H1 (cell line): ENCODE data around the gene MYO9A. TPM values are rescaled to one million over a fixed set of nuclear protein-coding genes. Genes with fewer than 3 reads are reported as not detected.

ENCODE experiments used
- BCL11A ChIP-seq, 2 experiments: IDR thresholded peaks; one replicate each; pipeline ENCODE4 v1.6.1; 2011; ENCODE audit warnings: low read depth in 2 of 2, low read length in 2 of 2, mild to moderate bottlenecking in 2 of 2
- CEBPB ChIP-seq: IDR thresholded peaks from 2 replicates; pipeline ENCODE4 v1.6.1; 2012; ENCODE audit warnings: low read depth, low read length
- CHD7 ChIP-seq: fragments of 300-600 bp; sonication (generic); IDR thresholded peaks from 2 replicates; pipeline ENCODE4 v1.7.1; 2012; ENCODE audit warnings: low read length, moderate library complexity, mild to moderate bottlenecking, inconsistent platforms; ENCODE audit not compliant: insufficient replicate concordance
- CREB1 ChIP-seq: IDR thresholded peaks from 2 replicates; pipeline ENCODE4 v1.6.1; 2012; ENCODE audit warnings: inconsistent platforms
- EZH2 ChIP-seq: fragments of 200-600 bp; sonication (generic); IDR thresholded peaks from 2 replicates; pipeline ENCODE4 v1.7.1; 2012; ENCODE audit warnings: low read depth, mild to moderate bottlenecking, moderate library complexity, low read length, inconsistent platforms; ENCODE audit not compliant: severe bottlenecking
- GTF2F1 ChIP-seq: IDR thresholded peaks from 2 replicates; pipeline ENCODE4 v1.6.1; 2012; ENCODE audit warnings: low read depth, low read length, improper control_type of control experiment, borderline replicate concordance
- HDAC2 ChIP-seq, 2 experiments: fragments of 300-600 bp in 1 of 2; sonication (generic) in 1 of 2; IDR thresholded peaks; 2 replicates each; pipeline ENCODE4 v1.6.1; 2011 to 2012; ENCODE audit warnings: low read depth in 2 of 2, low read length in 2 of 2, mild to moderate bottlenecking in 2 of 2, moderate library complexity in 2 of 2, borderline replicate concordance in 1 of 2, inconsistent platforms in 1 of 2
- POLR2A ChIP-seq, 2 experiments: IDR thresholded peaks; 1 replicate in 1 of 2; 2 replicates in 1 of 2; pipeline ENCODE4 v1.6.1; 2011; ENCODE audit warnings: low read depth in 2 of 2, low read length in 2 of 2, mild to moderate bottlenecking in 2 of 2; ENCODE audit errors: control extremely low read depth in 1 of 2
- POLR2AphosphoS5 ChIP-seq: IDR thresholded peaks from 2 replicates; pipeline ENCODE4 v1.6.1; 2011; ENCODE audit warnings: low read depth, low read length
- SP2 ChIP-seq: IDR thresholded peaks from 2 replicates; pipeline ENCODE4 v1.6.1; 2012; ENCODE audit warnings: mild to moderate bottlenecking, low read length, inconsistent platforms
- TAF7 ChIP-seq: optimal IDR thresholded peaks from 2 replicates; pipeline ENCODE3; 2011; ENCODE audit warnings: low read depth, mild to moderate bottlenecking, inconsistent platforms, low read length, moderate library complexity, borderline replicate concordance
- USF2 ChIP-seq: IDR thresholded peaks from 2 replicates; pipeline ENCODE4 v1.6.1; 2011; ENCODE audit warnings: low read length, improper control_type of control experiment
- polyA plus RNA-seq, 7 experiments: library from polyadenylated mRNA; depleted of rRNA in 3 of 7; stranded (reverse) in 5 of 7; unstranded in 2 of 7; fragments of >200 nt in 5 of 7; fragments of 200-250 nt in 2 of 7; gene quantifications; 1 replicate in 5 of 7; 2 replicates in 1 of 7; 4 replicates in 1 of 7; pipeline versions ENCODE4 v1.2.1 to v1.2.3, GENCODE V29; 2011 to 2013; ENCODE audit warnings: missing spikeins in 2 of 7, mixed read lengths in 2 of 7
- total RNA-seq: library from RNA; stranded (reverse); fragmentation: NEBNext Ultra II Directional; extraction: Animal tissue kit (Norgen Biotek cat#: 25700); gene quantifications from 2 replicates; pipeline ENCODE4 v1.2.1, GENCODE V29; 2021

MYO9A gene
- total and polyA plus RNA-seq, 2 of the 8 experiments (the other 6 are each of a cell fraction or from before 2014, with no cell fraction given) = 3.9 to 26.0 TPM

- no peak for TF ChIP-seq CHD7
- TF ChIP-seq POLR2A (IDR thresholded peaks at IDR 0.05; ENCODE audit: control extremely low read depth in 1 of 2, low read depth in 2 of 2, low read length in 2 of 2) = no peak
- no peak for TF ChIP-seq SP2
- TF ChIP-seq CEBPB = no peak
- no peak for TF ChIP-seq BCL11A (IDR thresholded peaks at IDR 0.05; ENCODE audit: low read depth in 2 of 2, low read length in 2 of 2)
- TF ChIP-seq USF2 = no peak
- no peak for TF ChIP-seq TAF7
- TF ChIP-seq EZH2 = no peak
- no peak for TF ChIP-seq POLR2AphosphoS5
- no peak for TF ChIP-seq GTF2F1
- TF ChIP-seq CREB1 = no peak
- no peak for TF ChIP-seq HDAC2 (IDR thresholded peaks at IDR 0.05; ENCODE audit: borderline replicate concordance in 1 of 2, low read depth in 2 of 2, low read length in 2 of 2)
Observed at GRCh38 chr15:72139667-72140066, 21.7 kb upstream of the MYO9A start (continued).
